Measurements from ENCODE around the gene AMHR2.

The AMHR2 gene

GRCh38 chr12:53476769-53477209 is 53.1 kb downstream of the AMHR2 start:
- Histone ChIP-seq H3K4me1 (ENCODE audit: control insufficient read depth in 1 of 2, insufficient read depth in 2 of 2, low read length in 2 of 2) (peaks cover 18 to 25% of the 10 kb centered on the region in 2 donors), H3K27ac (ENCODE audit: low read depth, low read length) (no peak overlapping the region), H3K9me3 (ENCODE audit: control insufficient read depth in 1 of 2, low read length in 2 of 2) (no peaks in the 10 kb centered on the region), H3K9ac (ENCODE audit: low read depth in 1 of 2, low read length in 2 of 2) (no peak overlapping the region), H3K36me3 (ENCODE audit: control insufficient read depth in 1 of 2, insufficient read depth in 2 of 2, low read length in 2 of 2) (peaks cover 61 to 88% of the 10 kb centered on the region in 2 donors), H3K27me3 (ENCODE audit: control insufficient read depth in 1 of 2, insufficient read depth in 2 of 2, low read length in 2 of 2) (no peaks in the 10 kb centered on the region), H3K4me3 (ENCODE audit: low read depth in 1 of 2, low read length in 2 of 2) (no peak overlapping the region)

GRCh38 chr12:53478865-53479264 is 55.2 kb downstream of the AMHR2 start:
- Histone ChIP-seq H3K36me3 (ENCODE audit: control insufficient read depth in 1 of 2, insufficient read depth in 2 of 2, low read length in 2 of 2) (peaks cover 55 to 82% of the 10 kb centered on the region in 2 donors), H3K27ac (ENCODE audit: low read depth, low read length) (no peak overlapping the region), H3K4me3 (ENCODE audit: low read depth in 1 of 2, low read length in 2 of 2) (no peak overlapping the region), H3K9me3 (ENCODE audit: control insufficient read depth in 1 of 2, low read length in 2 of 2) (no peaks in the 10 kb centered on the region), H3K27me3 (ENCODE audit: control insufficient read depth in 1 of 2, insufficient read depth in 2 of 2, low read length in 2 of 2) (no peaks in the 10 kb centered on the region), H3K9ac (ENCODE audit: low read depth in 1 of 2, low read length in 2 of 2) (no peak overlapping the region), H3K4me1 (ENCODE audit: control insufficient read depth in 1 of 2, insufficient read depth in 2 of 2, low read length in 2 of 2) (peaks cover 31 to 39% of the 10 kb centered on the region in 2 donors)

- no peak overlapping the region for H3K9ac ChIP-seq (ENCODE audit: low read depth in 1 of 2, low read length in 2 of 2)
- no peak overlapping the region for H3K27ac ChIP-seq (ENCODE audit: low read depth, low read length)
- peaks cover 32 to 37% of the 10 kb centered on the region in 2 donors for H3K4me1 ChIP-seq (ENCODE audit: control insufficient read depth in 1 of 2, insufficient read depth in 2 of 2, low read length in 2 of 2)
- no peaks in the 10 kb centered on the region for H3K9me3 ChIP-seq (ENCODE audit: control insufficient read depth in 1 of 2, low read length in 2 of 2)
- H3K36me3 ChIP-seq (ENCODE audit: control insufficient read depth in 1 of 2, insufficient read depth in 2 of 2, low read length in 2 of 2): peaks cover 50 to 81% of the 10 kb centered on the region in 2 donors
- H3K4me3 ChIP-seq (ENCODE audit: low read depth in 1 of 2, low read length in 2 of 2): no peak overlapping the region
- H3K27me3 ChIP-seq (ENCODE audit: control insufficient read depth in 1 of 2, insufficient read depth in 2 of 2, low read length in 2 of 2): no peaks in the 10 kb centered on the region
Observed at GRCh38 chr12:53479331-53479730, 55.7 kb downstream of the AMHR2 start.

- Histone ChIP-seq H3K27ac (ENCODE audit: low read depth, low read length) (no peak overlapping the region), H3K9ac (ENCODE audit: low read depth in 1 of 2, low read length in 2 of 2) (no peak overlapping the region), H3K36me3 (ENCODE audit: control insufficient read depth in 1 of 2, insufficient read depth in 2 of 2, low read length in 2 of 2) (peaks cover 41 to 76% of the 10 kb centered on the region in 2 donors), H3K9me3 (ENCODE audit: control insufficient read depth in 1 of 2, low read length in 2 of 2) (no peaks in the 10 kb centered on the region), H3K4me1 (ENCODE audit: control insufficient read depth in 1 of 2, insufficient read depth in 2 of 2, low read length in 2 of 2) (peaks cover 28 to 30% of the 10 kb centered on the region in 2 donors), H3K4me3 (ENCODE audit: low read depth in 1 of 2, low read length in 2 of 2) (no peak overlapping the region), H3K27me3 (ENCODE audit: control insufficient read depth in 1 of 2, insufficient read depth in 2 of 2, low read length in 2 of 2) (no peaks in the 10 kb centered on the region)
Observed at GRCh38 chr12:53480491-53481442, 57.1 kb downstream of the AMHR2 start.

All from duodenal mucosa (tissue), 2 donors.